Calu3 (cell line): ENCODE results near the gene GPR162. TPM values are rescaled to one million over a fixed set of nuclear protein-coding genes. Genes with fewer than 3 reads are reported as not detected.

ENCODE experiments used
- BruUV-seq: library from RNA; stranded (reverse); fragments of 400-500 nt; replicated peaks from 2 replicates; lab custom pipeline; 2021; lab: Mats Ljungman, UMichigan
- CTCF ChIA-PET: fragments of 300-600 bp; sonication (Branson Sonifier 250); formaldehyde crosslinking; loops from one replicate; lab custom pipeline; 2022; ENCODE audit warnings: antibody characterized with exemption; lab: Charles Lee
- DNase-seq: peaks from one replicate; pipeline ENCODE4 v3.0.0; 2022
- H3K27ac Mint-ChIP-seq: one replicate; pipeline ENCODE4 v1.8.0; 2022; ENCODE audit warnings: mixed read lengths; ENCODE audit not compliant: unreplicated experiment
- H3K27me3 Mint-ChIP-seq: one replicate; pipeline ENCODE4 v1.8.0; 2022; ENCODE audit warnings: mixed read lengths; ENCODE audit not compliant: unreplicated experiment
- H3K36me3 Mint-ChIP-seq: one replicate; pipeline ENCODE4 v1.8.0; 2022; ENCODE audit warnings: mild to moderate bottlenecking, moderate library complexity, mixed read lengths; ENCODE audit not compliant: insufficient read depth, unreplicated experiment
- H3K4me1 Mint-ChIP-seq: one replicate; pipeline ENCODE4 v1.8.0; 2022; ENCODE audit warnings: mild to moderate bottlenecking, low read depth, mixed read lengths; ENCODE audit not compliant: unreplicated experiment
- H3K4me3 Mint-ChIP-seq: one replicate; pipeline ENCODE4 v1.8.0; 2022; ENCODE audit warnings: mild to moderate bottlenecking, low read depth, moderate library complexity, mixed read lengths; ENCODE audit not compliant: unreplicated experiment
- H3K9me3 Mint-ChIP-seq: one replicate; pipeline ENCODE4 v1.8.0; 2022; ENCODE audit warnings: low read depth, mixed read lengths; ENCODE audit not compliant: unreplicated experiment
- CTCF ChIP-seq: fragments of 200-600 bp; IDR thresholded peaks from one replicate; pipeline ENCODE4 v1.8.0; 2022; ENCODE audit warnings: antibody characterized with exemption; ENCODE audit not compliant: unreplicated experiment
- intact Hi-C: fragments of 100-400 bp; cut with micrococcal nuclease; formaldehyde crosslinking; loops from one replicate; pipeline ENCODE4 v1.10.0; 2022; ENCODE audit not compliant: unreplicated experiment
- total RNA-seq: library from RNA; stranded (reverse); gene quantifications from 2 replicates; pipeline ENCODE4 v1.2.3, GENCODE V29; 2022

GPR162 gene
- total RNA-seq, 1 experiment from 2014 or later: not detected

GRCh38 chr12:6866163-6866919, 44.7 kb downstream of the GPR162 start:
- Mint-ChIP-seq H3K27me3 (no peaks in the 10 kb centered on the region), H3K4me3 (no peak overlapping the region), H3K4me1 (peaks cover 32% of the 10 kb centered on the region), H3K9me3 (no peaks in the 10 kb centered on the region), H3K36me3 (peaks cover 72% of the 10 kb centered on the region), H3K27ac (peak overlapping the region; percentile 91)
- no peak for TF ChIP-seq CTCF
- BruUV-seq: no TSS peak
- intact Hi-C loops: loop anchor here (5.0 kb wide), 2 partner anchors 61 to 76 kb away; partner anchors contain the start of genes ATN1, C12orf57 and RNU7-1
- CTCF ChIA-PET: interaction anchor here (0.7 to 1.0 kb wide), 3 partner anchors 14 to 571 kb away, joined by 4 to 6 read pairs (median 5); partner anchors contain the start of gene USP5
- DNase-seq: no peak

GRCh38 chr12:6866920-6867412, 45.3 kb downstream of the GPR162 start:
- no TSS peak for BruUV-seq
- Mint-ChIP-seq H3K4me1 (peaks cover 37% of the 10 kb centered on the region), H3K27me3 (no peaks in the 10 kb centered on the region), H3K4me3 (peak overlapping the region; percentile 88), H3K9me3 (no peaks in the 10 kb centered on the region), H3K36me3 (peaks cover 75% of the 10 kb centered on the region), H3K27ac (peak overlapping the region; percentile 91)
- CTCF ChIA-PET: interaction anchor here (0.7 to 1.0 kb wide), 3 partner anchors 15 to 571 kb away, joined by 4 to 6 read pairs (median 5); partner anchors contain the start of gene USP5
- DNase-seq: peak; percentile 17
- intact Hi-C loops: loop anchor here (5.0 kb wide), 2 partner anchors 60 to 75 kb away; partner anchors contain the start of genes ATN1, C12orf57 and RNU7-1
- no peak for TF ChIP-seq CTCF

GRCh38 chr12:6867413-6868210, 46.0 kb downstream of the GPR162 start, which contains the start of gene TPI1:
TSS of gene TPI1 (plus strand) at chr12:6867531. CDS start at chr12:6867567, 36 bp downstream.
- CTCF ChIA-PET: interaction anchor here (0.7 to 2.0 kb wide), 3 partner anchors 15 to 572 kb away, joined by 5 to 15 read pairs (median 6); partner anchors contain the start of genes CDCA3 and USP5
- Mint-ChIP-seq H3K4me3 (peak within 1 kb of the TSS; percentile 88), H3K36me3 (peaks cover 77% of the 10 kb centered on the region), H3K9me3 (no peaks in the 10 kb centered on the region), H3K27me3 (no peaks in the 10 kb centered on the region), H3K4me1 (peaks cover 43% of the 10 kb centered on the region), H3K27ac (peak within 1 kb of the TSS; percentile 91)
- TF ChIP-seq CTCF: no peak
- no TSS peak for BruUV-seq
- intact Hi-C loops: loop anchor here (5.0 kb wide), 2 partner anchors 60 to 75 kb away; partner anchors contain the start of genes ATN1, C12orf57 and RNU7-1
- peak; percentile 78 for DNase-seq
